GM12892 (cell line): ENCODE data around the gene SNRPB.

Experiments
- POLR2A ChIP-seq: IDR thresholded peaks from 2 replicates; pipeline ENCODE4 v1.6.1; 2011; ENCODE audit warnings: low read depth, low read length, control low read depth
- POLR2AphosphoS5 ChIP-seq: IDR thresholded peaks from 2 replicates; pipeline ENCODE4 v1.6.1; 2011; ENCODE audit warnings: low read depth, low read length, control low read depth
- TAF1 ChIP-seq: IDR thresholded peaks from 2 replicates; pipeline ENCODE4 v1.6.1; 2011; ENCODE audit warnings: low read depth, mild to moderate bottlenecking, control low read depth, low read length, borderline replicate concordance

DNA sequence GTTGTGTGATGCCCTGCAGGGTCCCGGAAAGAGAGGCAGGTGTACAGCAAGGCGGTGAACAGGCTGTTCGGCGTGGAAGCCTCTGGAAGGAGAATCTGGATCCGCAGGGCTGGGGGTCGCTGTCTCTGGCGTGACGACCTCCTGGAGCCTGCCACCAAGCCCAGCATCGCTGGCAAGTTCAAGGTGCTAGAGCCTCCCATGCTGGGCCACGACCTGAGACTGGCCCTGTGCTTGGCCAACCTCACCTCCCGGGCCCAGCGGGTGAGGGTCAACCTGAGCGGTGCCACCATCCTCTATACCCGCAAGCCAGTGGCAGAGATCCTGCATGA lies 53.4 kb downstream of the SNRPB start:
- TF ChIP-seq POLR2A (no peak), POLR2AphosphoS5 (no peak), TAF1 (no peak)
